ENCODE measurements around the gene TUBGCP2.

TUBGCP2 gene

GRCh38 chr10:133306097-133306476 is 2.6 kb downstream of the TUBGCP2 start:
- DNase-seq (ENCODE audit: low read depth), result no peak

- no peak for DNase-seq (ENCODE audit: low read depth)
These were observed 5.5 kb downstream of the TUBGCP2 start for GRCh38 chr10:133303206-133303605.

- DNase-seq (ENCODE audit: low read depth), result no peak
These were observed 6.4 kb downstream of the TUBGCP2 start for GRCh38 chr10:133302230-133302629.

GRCh38 chr10:133299738-133300137 is 8.9 kb downstream of the TUBGCP2 start:
- no peak for DNase-seq (ENCODE audit: low read depth)

GRCh38 chr10:133299224-133299623 is 9.4 kb downstream of the TUBGCP2 start:
- DNase-seq (ENCODE audit: low read depth), result no peak

- DNase-seq (ENCODE audit: low read depth), result no peak
These were observed 10.2 kb downstream of the TUBGCP2 start for GRCh38 chr10:133298466-133298865.

- DNase-seq (ENCODE audit: low read depth), result no peak
These were observed 11.2 kb downstream of the TUBGCP2 start for GRCh38 chr10:133297504-133297903.

GRCh38 chr10:133295426-133296320 is 13.0 kb downstream of the TUBGCP2 start:
- DNase-seq (ENCODE audit: low read depth), result no peak

GRCh38 chr10:133294189-133294588 is 14.5 kb downstream of the TUBGCP2 start:
- DNase-seq (ENCODE audit: low read depth), result no peak

GRCh38 chr10:133293810-133294119 is 14.9 kb downstream of the TUBGCP2 start:
- DNase-seq (ENCODE audit: low read depth), result no peak

- peak; percentile 56 for DNase-seq (ENCODE audit: low read depth)
These were observed 15.5 kb downstream of the TUBGCP2 start for GRCh38 chr10:133292919-133293809.

- DNase-seq (ENCODE audit: low read depth), result no peak
These were observed 18.9 kb downstream of the TUBGCP2 start for GRCh38 chr10:133289761-133290160.

- no peak for DNase-seq (ENCODE audit: low read depth)
These were observed 20.7 kb downstream of the TUBGCP2 start for GRCh38 chr10:133287832-133288500.

- no peak for DNase-seq (ENCODE audit: low read depth)
These were observed 22.3 kb downstream of the TUBGCP2 start for GRCh38 chr10:133286366-133286765.

- no peak for DNase-seq (ENCODE audit: low read depth)
These were observed 23.5 kb downstream of the TUBGCP2 start for GRCh38 chr10:133285217-133285616.

- no peak for DNase-seq (ENCODE audit: low read depth)
These were observed 24.7 kb downstream of the TUBGCP2 start for GRCh38 chr10:133283931-133284330.

- DNase-seq (ENCODE audit: low read depth), result no peak
These were observed 25.8 kb downstream of the TUBGCP2 start for GRCh38 chr10:133282846-133283390.

GRCh38 chr10:133281628-133282372 is 26.9 kb downstream of the TUBGCP2 start:
- DNase-seq (ENCODE audit: low read depth), result no peak

- DNase-seq (ENCODE audit: low read depth), result no peak
These were observed 27.6 kb downstream of the TUBGCP2 start for GRCh38 chr10:133281084-133281483.

- no peak for DNase-seq (ENCODE audit: low read depth)
These were observed 28.1 kb downstream of the TUBGCP2 start for GRCh38 chr10:133280391-133281059.

All from stromal cell of bone marrow (primary cell).